ENCODE results near the gene PLA2G4D.

PLA2G4D gene

GRCh38 chr15:42083916-42084315 is 10.4 kb downstream of the PLA2G4D start:
- no peak overlapping the region for H2BK120ac ChIP-seq (ENCODE audit: low read depth, low read length)
- no peak overlapping the region for H3K14ac ChIP-seq (ENCODE audit: low read length in 2 of 2)
- H3K4me3 ChIP-seq (ENCODE audit: insufficient read depth in 1 of 2, low read depth in 1 of 2, low read length in 2 of 2), result no peak overlapping the region
- no peak overlapping the region for H2BK5ac ChIP-seq (ENCODE audit: low read depth, low read length, poor library complexity, severe bottlenecking)
- DNase-seq, result no peak
- no peak overlapping the region for H3K9ac ChIP-seq (ENCODE audit: low read length)
- no peak overlapping the region for H3K18ac ChIP-seq (ENCODE audit: low read depth in 1 of 2, low read length in 2 of 2)
- no peaks in the 10 kb centered on the region for H3K9me3 ChIP-seq (ENCODE audit: control insufficient read depth, low read length)
- no peak overlapping the region for H3K4me2 ChIP-seq (ENCODE audit: low read length, poor library complexity, severe bottlenecking)
- H2AK5ac ChIP-seq (ENCODE audit: low read length, severe bottlenecking), result no peak overlapping the region
- H3K23ac ChIP-seq (ENCODE audit: low read length in 2 of 2), result no peak overlapping the region
- no peak overlapping the region for H3K4ac ChIP-seq (ENCODE audit: low read depth in 1 of 2, low read length in 2 of 2)
- H3K27ac ChIP-seq (ENCODE audit: low read length, poor library complexity, severe bottlenecking), result no peak overlapping the region
- H3K79me1 ChIP-seq (replicated peaks; ENCODE audit: low read length, poor library complexity, severe bottlenecking), result no peaks in the 10 kb centered on the region
- no peak overlapping the region for H2AFZ ChIP-seq (ENCODE audit: low read depth, low read length)
- H2BK15ac ChIP-seq (ENCODE audit: low read depth, poor library complexity, severe bottlenecking), result no peak overlapping the region
- WGBS, result 87% methylated on average over 13 of the region's 13 CpGs
- no peak overlapping the region for H4K91ac ChIP-seq (ENCODE audit: low read length)
- no peak overlapping the region for H2BK12ac ChIP-seq (ENCODE audit: low read length in 2 of 2)
- peaks cover 68 to 89% of the 10 kb centered on the region in 2 experiments for H3K27me3 ChIP-seq (ENCODE audit: control insufficient read depth in 1 of 2, insufficient read depth in 1 of 2, low read length in 2 of 2)
- H3K4me1 ChIP-seq (ENCODE audit: control insufficient read depth, insufficient read depth, low read depth, low read length), result peaks cover 3% of the 10 kb centered on the region
- H4K8ac ChIP-seq (ENCODE audit: low read length), result no peak overlapping the region
- H3K36me3 ChIP-seq (ENCODE audit: control insufficient read depth in 1 of 2, insufficient read depth in 2 of 2, low read depth in 1 of 2, low read length in 2 of 2), result peaks cover 0 to 4% of the 10 kb centered on the region in 2 experiments

- no peak overlapping the region for H2AFZ ChIP-seq (ENCODE audit: low read depth, low read length)
- H3K4me2 ChIP-seq (ENCODE audit: low read length, poor library complexity, severe bottlenecking), result no peak overlapping the region
- no peak overlapping the region for H3K18ac ChIP-seq (ENCODE audit: low read depth in 1 of 2, low read length in 2 of 2)
- peaks cover 3% of the 10 kb centered on the region for H3K4me1 ChIP-seq (ENCODE audit: control insufficient read depth, insufficient read depth, low read depth, low read length)
- no peak overlapping the region for H4K8ac ChIP-seq (ENCODE audit: low read length)
- H3K9me3 ChIP-seq (ENCODE audit: control insufficient read depth, low read length), result no peaks in the 10 kb centered on the region
- no peak for DNase-seq
- H3K27ac ChIP-seq (ENCODE audit: low read length, poor library complexity, severe bottlenecking), result no peak overlapping the region
- no peak overlapping the region for H3K23ac ChIP-seq (ENCODE audit: low read length in 2 of 2)
- no peak overlapping the region for H3K9ac ChIP-seq (ENCODE audit: low read length)
- H3K79me1 ChIP-seq (replicated peaks; ENCODE audit: low read length, poor library complexity, severe bottlenecking), result no peaks in the 10 kb centered on the region
- peaks cover 64 to 89% of the 10 kb centered on the region in 2 experiments for H3K27me3 ChIP-seq (ENCODE audit: control insufficient read depth in 1 of 2, insufficient read depth in 1 of 2, low read length in 2 of 2)
- no peak overlapping the region for H3K14ac ChIP-seq (ENCODE audit: low read length in 2 of 2)
- no peak overlapping the region for H2BK15ac ChIP-seq (ENCODE audit: low read depth, poor library complexity, severe bottlenecking)
- no peak overlapping the region for H2BK5ac ChIP-seq (ENCODE audit: low read depth, low read length, poor library complexity, severe bottlenecking)
- no peak overlapping the region for H3K4ac ChIP-seq (ENCODE audit: low read depth in 1 of 2, low read length in 2 of 2)
- H2AK5ac ChIP-seq (ENCODE audit: low read length, severe bottlenecking), result no peak overlapping the region
- WGBS, result 89% methylated on average over 3 of the region's 3 CpGs
- H3K36me3 ChIP-seq (ENCODE audit: control insufficient read depth in 1 of 2, insufficient read depth in 2 of 2, low read depth in 1 of 2, low read length in 2 of 2), result peaks cover 0 to 4% of the 10 kb centered on the region in 2 experiments
- no peak overlapping the region for H2BK120ac ChIP-seq (ENCODE audit: low read depth, low read length)
- no peak overlapping the region for H2BK12ac ChIP-seq (ENCODE audit: low read length in 2 of 2)
- no peak overlapping the region for H3K4me3 ChIP-seq (ENCODE audit: insufficient read depth in 1 of 2, low read depth in 1 of 2, low read length in 2 of 2)
- peak overlapping the region; percentile 45 for H4K91ac ChIP-seq (ENCODE audit: low read length)
These were observed 10.8 kb downstream of the PLA2G4D start for GRCh38 chr15:42083605-42083908.

GRCh38 chr15:42082823-42083604 is 11.3 kb downstream of the PLA2G4D start:
- H4K91ac ChIP-seq (ENCODE audit: low read length), result peak overlapping the region; percentile 45
- peaks cover 61 to 88% of the 10 kb centered on the region in 2 experiments for H3K27me3 ChIP-seq (ENCODE audit: control insufficient read depth in 1 of 2, insufficient read depth in 1 of 2, low read length in 2 of 2)
- WGBS, result 90% methylated on average over 14 of the region's 17 CpGs
- no peak overlapping the region for H2AK5ac ChIP-seq (ENCODE audit: low read length, severe bottlenecking)
- no peak overlapping the region for H3K4ac ChIP-seq (ENCODE audit: low read depth in 1 of 2, low read length in 2 of 2)
- H3K18ac ChIP-seq (ENCODE audit: low read depth in 1 of 2, low read length in 2 of 2), result no peak overlapping the region
- no peak overlapping the region for H2BK5ac ChIP-seq (ENCODE audit: low read depth, low read length, poor library complexity, severe bottlenecking)
- H3K4me2 ChIP-seq (ENCODE audit: low read length, poor library complexity, severe bottlenecking), result no peak overlapping the region
- H2AFZ ChIP-seq (ENCODE audit: low read depth, low read length), result no peak overlapping the region
- no peak overlapping the region for H3K27ac ChIP-seq (ENCODE audit: low read length, poor library complexity, severe bottlenecking)
- DNase-seq, result no peak
- no peak overlapping the region for H2BK15ac ChIP-seq (ENCODE audit: low read depth, poor library complexity, severe bottlenecking)
- H3K9ac ChIP-seq (ENCODE audit: low read length), result no peak overlapping the region
- peaks cover 0 to 4% of the 10 kb centered on the region in 2 experiments for H3K36me3 ChIP-seq (ENCODE audit: control insufficient read depth in 1 of 2, insufficient read depth in 2 of 2, low read depth in 1 of 2, low read length in 2 of 2)
- peak overlapping the region in 1 of 2 experiments; percentile 9 for H3K23ac ChIP-seq (ENCODE audit: low read length in 2 of 2)
- H4K8ac ChIP-seq (ENCODE audit: low read length), result no peak overlapping the region
- no peak overlapping the region for H3K14ac ChIP-seq (ENCODE audit: low read length in 2 of 2)
- no peak overlapping the region for H3K4me3 ChIP-seq (ENCODE audit: insufficient read depth in 1 of 2, low read depth in 1 of 2, low read length in 2 of 2)
- H3K79me1 ChIP-seq (replicated peaks; ENCODE audit: low read length, poor library complexity, severe bottlenecking), result no peaks in the 10 kb centered on the region
- H2BK120ac ChIP-seq (ENCODE audit: low read depth, low read length), result no peak overlapping the region
- no peaks in the 10 kb centered on the region for H3K9me3 ChIP-seq (ENCODE audit: control insufficient read depth, low read length)
- H2BK12ac ChIP-seq (ENCODE audit: low read length in 2 of 2), result no peak overlapping the region
- H3K4me1 ChIP-seq (ENCODE audit: control insufficient read depth, insufficient read depth, low read depth, low read length), result peaks cover 3% of the 10 kb centered on the region

- Histone ChIP-seq H3K9me3 (ENCODE audit: control insufficient read depth, low read length) (no peaks in the 10 kb centered on the region), H3K18ac (ENCODE audit: low read depth in 1 of 2, low read length in 2 of 2) (no peak overlapping the region), H3K27ac (ENCODE audit: low read length, poor library complexity, severe bottlenecking) (no peak overlapping the region), H2BK5ac (ENCODE audit: low read depth, low read length, poor library complexity, severe bottlenecking) (no peak overlapping the region), H3K14ac (ENCODE audit: low read length in 2 of 2) (no peak overlapping the region), H2BK15ac (ENCODE audit: low read depth, poor library complexity, severe bottlenecking) (no peak overlapping the region), H3K23ac (ENCODE audit: low read length in 2 of 2) (no peak overlapping the region), H3K4me2 (ENCODE audit: low read length, poor library complexity, severe bottlenecking) (no peak overlapping the region), H4K91ac (ENCODE audit: low read length) (no peak overlapping the region), H2BK120ac (ENCODE audit: low read depth, low read length) (no peak overlapping the region), H3K4ac (ENCODE audit: low read depth in 1 of 2, low read length in 2 of 2) (no peak overlapping the region), H3K27me3 (ENCODE audit: control insufficient read depth in 1 of 2, insufficient read depth in 1 of 2, low read length in 2 of 2) (peaks cover 67 to 86% of the 10 kb centered on the region in 2 experiments), H4K8ac (ENCODE audit: low read length) (no peak overlapping the region), H3K79me1 (replicated peaks; ENCODE audit: low read length, poor library complexity, severe bottlenecking) (no peaks in the 10 kb centered on the region), H2AFZ (ENCODE audit: low read depth, low read length) (no peak overlapping the region), H2AK5ac (ENCODE audit: low read length, severe bottlenecking) (no peak overlapping the region), H3K9ac (ENCODE audit: low read length) (no peak overlapping the region), H3K36me3 (ENCODE audit: control insufficient read depth in 1 of 2, insufficient read depth in 2 of 2, low read depth in 1 of 2, low read length in 2 of 2) (peaks cover 0 to 4% of the 10 kb centered on the region in 2 experiments), H3K4me1 (ENCODE audit: control insufficient read depth, insufficient read depth, low read depth, low read length) (peaks cover 3% of the 10 kb centered on the region), H3K4me3 (ENCODE audit: insufficient read depth in 1 of 2, low read depth in 1 of 2, low read length in 2 of 2) (no peak overlapping the region), H2BK12ac (ENCODE audit: low read length in 2 of 2) (no peak overlapping the region)
- no peak for DNase-seq
- WGBS, result 83% methylated on average over 1 of the region's 1 CpG
These were observed 12.2 kb downstream of the PLA2G4D start for GRCh38 chr15:42082141-42082540.
